ENCODE data around the gene FAM171A1.

Gene FAM171A1

DNA sequence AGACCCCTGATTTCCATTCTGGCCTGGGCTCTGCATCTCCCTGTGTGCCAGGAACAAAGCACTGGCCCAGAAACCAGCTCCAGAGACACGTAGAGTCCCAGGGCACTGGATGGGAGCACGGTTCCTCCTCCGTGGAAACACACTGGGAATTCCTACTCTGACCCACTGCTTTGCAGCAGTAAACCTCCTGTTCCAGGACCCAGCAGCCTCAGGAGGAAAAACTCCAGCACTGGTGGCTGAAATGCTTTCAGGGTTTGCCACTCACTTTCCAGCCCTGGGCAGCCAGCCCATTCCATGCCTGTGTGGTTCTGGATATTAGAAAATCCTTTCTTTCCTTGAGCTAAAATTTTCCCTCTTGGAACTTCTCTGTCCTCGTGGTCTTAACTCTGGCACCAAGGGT, 58.0 kb downstream of the FAM171A1 start:
- no peak overlapping the region for H2BK15ac ChIP-seq (ENCODE audit: low read depth, poor library complexity, severe bottlenecking)
- WGBS: 58% methylated on average over 4 of the region's 4 CpGs

DNA sequence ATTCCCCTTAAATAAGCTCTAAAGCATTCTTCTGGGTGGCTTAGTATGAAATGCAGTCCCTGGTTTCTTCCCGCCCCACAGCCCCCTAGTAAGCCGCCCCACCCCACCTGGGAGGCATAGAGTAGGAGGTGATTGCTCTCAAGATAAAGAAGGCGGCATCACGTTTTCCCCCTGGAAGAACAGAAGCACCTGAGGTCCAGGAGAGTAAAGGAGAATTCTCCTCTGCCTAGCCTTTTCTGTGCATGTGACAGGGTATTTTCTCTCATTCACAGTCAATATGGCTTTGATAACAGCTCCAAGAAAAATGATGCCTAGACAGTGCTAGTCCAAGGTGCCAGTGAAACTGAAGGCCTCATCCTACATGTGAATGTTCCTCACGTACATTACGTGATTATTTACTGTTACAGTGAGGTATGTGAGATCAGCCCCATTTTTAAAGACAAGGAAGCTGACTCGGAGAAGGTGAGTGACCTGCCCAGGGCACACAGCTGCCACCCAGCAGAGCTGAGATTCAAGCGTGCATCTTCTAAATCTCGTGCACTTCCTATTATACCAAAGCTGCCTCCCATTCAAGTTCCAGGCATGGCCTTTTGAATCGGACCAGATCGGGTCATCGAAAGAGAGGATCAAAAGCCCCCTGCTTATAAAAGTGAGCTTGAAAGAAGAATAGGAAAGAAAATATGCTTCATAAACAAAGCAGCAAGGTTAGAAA, 59.4 kb downstream of the FAM171A1 start:
- Histone ChIP-seq H2BK5ac (ENCODE audit: low read depth, low read length, poor library complexity, severe bottlenecking) (no peak overlapping the region), H3K9ac (ENCODE audit: low read length) (no peak overlapping the region), H3K14ac (ENCODE audit: low read length in 2 of 2) (no peak overlapping the region), H3K79me1 (replicated peaks; ENCODE audit: low read length, poor library complexity, severe bottlenecking) (peaks cover 45% of the 10 kb centered on the region), H3K4me3 (ENCODE audit: insufficient read depth in 1 of 2, low read depth in 1 of 2, low read length in 2 of 2) (no peak overlapping the region), H3K36me3 (ENCODE audit: control insufficient read depth in 1 of 2, insufficient read depth in 2 of 2, low read depth in 1 of 2, low read length in 2 of 2) (peaks cover 0 to 8% of the 10 kb centered on the region in 2 experiments), H4K91ac (ENCODE audit: low read length) (no peak overlapping the region), H4K8ac (ENCODE audit: low read length) (no peak overlapping the region), H3K27ac (ENCODE audit: low read length, poor library complexity, severe bottlenecking) (no peak overlapping the region), H2BK120ac (ENCODE audit: low read depth, low read length) (no peak overlapping the region), H3K18ac (ENCODE audit: low read depth in 1 of 2, low read length in 2 of 2) (peak overlapping the region in 1 of 2 experiments; percentile 16), H3K23ac (ENCODE audit: low read length in 2 of 2) (no peak overlapping the region), H3K4me1 (ENCODE audit: control insufficient read depth, insufficient read depth, low read depth, low read length) (peaks cover 21% of the 10 kb centered on the region), H3K4me2 (ENCODE audit: low read length, poor library complexity, severe bottlenecking) (no peak overlapping the region), H2AFZ (ENCODE audit: low read depth, low read length) (no peak overlapping the region), H2BK12ac (ENCODE audit: low read length in 2 of 2) (no peak overlapping the region), H2AK5ac (ENCODE audit: low read length, severe bottlenecking) (no peak overlapping the region), H3K27me3 (ENCODE audit: control insufficient read depth in 1 of 2, insufficient read depth in 1 of 2, low read length in 2 of 2) (no peaks in the 10 kb centered on the region), H3K9me3 (ENCODE audit: control insufficient read depth, low read length) (no peaks in the 10 kb centered on the region), H3K4ac (ENCODE audit: low read depth in 1 of 2, low read length in 2 of 2) (no peak overlapping the region), H2BK15ac (ENCODE audit: low read depth, poor library complexity, severe bottlenecking) (no peak overlapping the region)
- WGBS: 90% methylated on average over 9 of the region's 12 CpGs
- no peak for DNase-seq

More for the DNA sequence above, 58.0 kb downstream of the FAM171A1 start:
- Histone ChIP-seq H2BK5ac (ENCODE audit: low read depth, low read length, poor library complexity, severe bottlenecking) (no peak overlapping the region), H2BK12ac (ENCODE audit: low read length in 2 of 2) (peak overlapping the region in 1 of 2 experiments; percentile 88), H3K4me2 (ENCODE audit: low read length, poor library complexity, severe bottlenecking) (no peak overlapping the region), H3K4me1 (ENCODE audit: control insufficient read depth, insufficient read depth, low read depth, low read length) (peaks cover 18% of the 10 kb centered on the region), H3K9ac (ENCODE audit: low read length) (peak overlapping the region; percentile 67), H3K18ac (ENCODE audit: low read depth in 1 of 2, low read length in 2 of 2) (peak overlapping the region; percentile 6 to 80), H3K36me3 (ENCODE audit: control insufficient read depth in 1 of 2, insufficient read depth in 2 of 2, low read depth in 1 of 2, low read length in 2 of 2) (peaks cover 0 to 4% of the 10 kb centered on the region in 2 experiments), H4K91ac (ENCODE audit: low read length) (peak overlapping the region; percentile 44), H3K27me3 (ENCODE audit: control insufficient read depth in 1 of 2, insufficient read depth in 1 of 2, low read length in 2 of 2) (no peaks in the 10 kb centered on the region), H3K4me3 (ENCODE audit: insufficient read depth in 1 of 2, low read depth in 1 of 2, low read length in 2 of 2) (peak overlapping the region in 1 of 2 experiments; percentile 9), H3K23ac (ENCODE audit: low read length in 2 of 2) (no peak overlapping the region), H3K4ac (ENCODE audit: low read depth in 1 of 2, low read length in 2 of 2) (peak overlapping the region in 1 of 2 experiments; percentile 66), H4K8ac (ENCODE audit: low read length) (no peak overlapping the region), H3K14ac (ENCODE audit: low read length in 2 of 2) (no peak overlapping the region), H2BK120ac (ENCODE audit: low read depth, low read length) (no peak overlapping the region), H2AFZ (ENCODE audit: low read depth, low read length) (no peak overlapping the region), H3K27ac (ENCODE audit: low read length, poor library complexity, severe bottlenecking) (no peak overlapping the region), H3K79me1 (replicated peaks; ENCODE audit: low read length, poor library complexity, severe bottlenecking) (peaks cover 43% of the 10 kb centered on the region), H3K9me3 (ENCODE audit: control insufficient read depth, low read length) (no peaks in the 10 kb centered on the region), H2AK5ac (ENCODE audit: low read length, severe bottlenecking) (no peak overlapping the region)
- peak; percentile 34 for DNase-seq

DNA sequence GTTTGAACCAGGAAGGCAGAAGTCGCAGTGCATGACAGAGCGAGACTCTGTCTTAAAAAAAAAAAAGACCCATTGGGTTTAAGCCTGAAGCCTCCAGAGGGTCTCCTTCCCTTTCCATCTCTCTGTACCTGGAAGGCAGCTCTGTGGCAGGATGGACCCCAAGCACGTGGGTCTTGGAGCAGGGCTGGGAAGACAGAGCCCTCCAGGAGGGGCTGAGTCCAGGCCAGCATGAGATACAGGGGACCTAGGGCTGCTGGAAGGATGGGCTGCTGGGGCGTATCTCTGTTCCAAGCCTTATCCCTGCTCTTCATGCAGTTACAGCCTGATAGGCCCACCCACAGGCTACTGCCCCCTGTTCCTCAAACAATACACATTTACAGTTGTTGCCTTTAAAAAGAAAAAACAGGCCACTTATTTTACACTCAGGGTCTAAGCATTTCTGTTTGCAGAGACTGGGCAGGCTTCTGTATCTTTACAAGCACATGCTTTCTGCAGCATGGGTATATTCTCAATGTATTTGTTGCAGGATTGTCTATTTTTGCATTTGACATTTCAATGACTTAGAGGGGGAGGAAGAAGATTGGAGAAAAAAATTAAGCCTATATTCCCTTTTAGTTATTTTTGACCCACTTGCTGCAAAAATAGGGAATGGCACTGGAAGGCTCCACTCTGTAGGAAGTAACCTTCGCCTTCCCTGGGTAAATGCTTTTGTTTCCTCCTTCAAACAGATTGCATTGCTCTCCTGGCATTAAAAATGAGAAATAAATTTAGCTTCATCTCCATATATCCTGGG, 60.1 kb downstream of the FAM171A1 start:
- Histone ChIP-seq H3K18ac (ENCODE audit: low read depth in 1 of 2, low read length in 2 of 2) (no peak overlapping the region), H2AK5ac (ENCODE audit: low read length, severe bottlenecking) (no peak overlapping the region), H3K4me2 (ENCODE audit: low read length, poor library complexity, severe bottlenecking) (no peak overlapping the region), H3K23ac (ENCODE audit: low read length in 2 of 2) (no peak overlapping the region), H2BK120ac (ENCODE audit: low read depth, low read length) (no peak overlapping the region), H2BK15ac (ENCODE audit: low read depth, poor library complexity, severe bottlenecking) (no peak overlapping the region), H3K4me3 (ENCODE audit: insufficient read depth in 1 of 2, low read depth in 1 of 2, low read length in 2 of 2) (no peak overlapping the region), H3K79me1 (replicated peaks; ENCODE audit: low read length, poor library complexity, severe bottlenecking) (peaks cover 47% of the 10 kb centered on the region), H4K91ac (ENCODE audit: low read length) (no peak overlapping the region), H2BK5ac (ENCODE audit: low read depth, low read length, poor library complexity, severe bottlenecking) (no peak overlapping the region), H3K9ac (ENCODE audit: low read length) (no peak overlapping the region), H3K36me3 (ENCODE audit: control insufficient read depth in 1 of 2, insufficient read depth in 2 of 2, low read depth in 1 of 2, low read length in 2 of 2) (peaks cover 0 to 9% of the 10 kb centered on the region in 2 experiments), H3K27ac (ENCODE audit: low read length, poor library complexity, severe bottlenecking) (no peak overlapping the region), H3K27me3 (ENCODE audit: control insufficient read depth in 1 of 2, insufficient read depth in 1 of 2, low read length in 2 of 2) (no peaks in the 10 kb centered on the region), H3K9me3 (ENCODE audit: control insufficient read depth, low read length) (no peaks in the 10 kb centered on the region), H4K8ac (ENCODE audit: low read length) (no peak overlapping the region), H3K14ac (ENCODE audit: low read length in 2 of 2) (no peak overlapping the region), H2BK12ac (ENCODE audit: low read length in 2 of 2) (peak overlapping the region in 1 of 2 experiments; percentile 39), H2AFZ (ENCODE audit: low read depth, low read length) (no peak overlapping the region), H3K4ac (ENCODE audit: low read depth in 1 of 2, low read length in 2 of 2) (no peak overlapping the region), H3K4me1 (ENCODE audit: control insufficient read depth, insufficient read depth, low read depth, low read length) (peaks cover 15% of the 10 kb centered on the region)
- 98% methylated on average over 5 of the region's 5 CpGs for WGBS
- DNase-seq: no peak

DNA sequence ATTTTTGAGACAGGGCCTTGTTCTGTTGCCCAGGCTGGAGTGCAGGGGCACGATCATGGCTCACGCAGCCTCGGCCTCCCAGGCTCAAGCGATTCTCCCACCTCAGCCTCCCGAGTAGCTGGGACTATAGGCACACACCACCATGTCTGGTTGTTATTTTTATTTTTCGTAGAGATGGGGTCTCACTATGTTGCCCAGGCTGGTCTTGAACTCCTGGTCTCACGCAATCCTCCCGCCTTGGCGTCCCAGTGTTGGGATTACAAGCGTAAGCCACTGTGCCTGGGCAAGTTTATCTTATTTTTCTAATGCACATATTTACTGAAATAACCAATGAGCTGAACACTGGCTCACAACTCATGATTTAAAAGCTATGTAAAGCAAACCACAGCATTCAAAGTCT, 61.9 kb downstream of the FAM171A1 start:
- Histone ChIP-seq H3K4me1 (ENCODE audit: control insufficient read depth, insufficient read depth, low read depth, low read length) (peaks cover 14% of the 10 kb centered on the region), H3K79me1 (replicated peaks; ENCODE audit: low read length, poor library complexity, severe bottlenecking) (peaks cover 50% of the 10 kb centered on the region), H2BK15ac (ENCODE audit: low read depth, poor library complexity, severe bottlenecking) (no peak overlapping the region), H3K18ac (ENCODE audit: low read depth in 1 of 2, low read length in 2 of 2) (no peak overlapping the region), H3K4me2 (ENCODE audit: low read length, poor library complexity, severe bottlenecking) (no peak overlapping the region), H3K14ac (ENCODE audit: low read length in 2 of 2) (no peak overlapping the region), H3K9ac (ENCODE audit: low read length) (no peak overlapping the region), H2BK12ac (ENCODE audit: low read length in 2 of 2) (no peak overlapping the region), H3K9me3 (ENCODE audit: control insufficient read depth, low read length) (no peaks in the 10 kb centered on the region), H3K27me3 (ENCODE audit: control insufficient read depth in 1 of 2, insufficient read depth in 1 of 2, low read length in 2 of 2) (no peaks in the 10 kb centered on the region), H2BK5ac (ENCODE audit: low read depth, low read length, poor library complexity, severe bottlenecking) (no peak overlapping the region), H3K27ac (ENCODE audit: low read length, poor library complexity, severe bottlenecking) (no peak overlapping the region), H3K36me3 (ENCODE audit: control insufficient read depth in 1 of 2, insufficient read depth in 2 of 2, low read depth in 1 of 2, low read length in 2 of 2) (peaks cover 0 to 8% of the 10 kb centered on the region in 2 experiments), H4K91ac (ENCODE audit: low read length) (no peak overlapping the region), H2AK5ac (ENCODE audit: low read length, severe bottlenecking) (no peak overlapping the region), H3K4me3 (ENCODE audit: insufficient read depth in 1 of 2, low read depth in 1 of 2, low read length in 2 of 2) (no peak overlapping the region), H2AFZ (ENCODE audit: low read depth, low read length) (no peak overlapping the region), H3K4ac (ENCODE audit: low read depth in 1 of 2, low read length in 2 of 2) (no peak overlapping the region), H2BK120ac (ENCODE audit: low read depth, low read length) (no peak overlapping the region), H3K23ac (ENCODE audit: low read length in 2 of 2) (no peak overlapping the region), H4K8ac (ENCODE audit: low read length) (no peak overlapping the region)
- DNase-seq: no peak
- WGBS: 99% methylated on average over 10 of the region's 10 CpGs
